Glutamatergic neuron (in vitro differentiated cells): ENCODE data around the gene TMEM198. TPM values are rescaled to one million over a fixed set of nuclear protein-coding genes. Genes with fewer than 3 reads are reported as not detected.

ENCODE experiments used
- DNase-seq: peaks from one replicate; pipeline ENCODE4 v3.0.0; 2022
- H3K27ac Mint-ChIP-seq: one replicate; pipeline ENCODE4 v1.8.0; 2020; ENCODE audit warnings: mild to moderate bottlenecking, mixed read lengths, inconsistent platforms; ENCODE audit not compliant: unreplicated experiment
- H3K27me3 Mint-ChIP-seq: one replicate; pipeline ENCODE4 v1.8.0; 2020; ENCODE audit warnings: mild to moderate bottlenecking, moderate library complexity, mixed read lengths, inconsistent platforms; ENCODE audit not compliant: unreplicated experiment
- H3K36me3 Mint-ChIP-seq: one replicate; pipeline ENCODE4 v1.8.0; 2020; ENCODE audit warnings: mild to moderate bottlenecking, mixed read lengths, inconsistent platforms; ENCODE audit not compliant: unreplicated experiment
- H3K4me1 Mint-ChIP-seq: one replicate; pipeline ENCODE4 v1.8.0; 2020; ENCODE audit warnings: mild to moderate bottlenecking, low read depth, mixed read lengths, inconsistent platforms; ENCODE audit not compliant: unreplicated experiment
- H3K4me3 Mint-ChIP-seq: one replicate; pipeline ENCODE4 v1.8.0; 2020; ENCODE audit warnings: mild to moderate bottlenecking, mixed read lengths, inconsistent platforms; ENCODE audit not compliant: unreplicated experiment
- H3K9me3 Mint-ChIP-seq: one replicate; pipeline ENCODE4 v1.8.0; 2020; ENCODE audit warnings: mild to moderate bottlenecking, moderate library complexity, mixed read lengths, inconsistent platforms; ENCODE audit not compliant: unreplicated experiment
- CTCF ChIP-seq: fragments of 200-600 bp; sonication (generic); IDR thresholded peaks from one replicate; pipeline ENCODE4 v1.5.0; 2021; ENCODE audit not compliant: partially characterized antibody, unreplicated experiment
- total RNA-seq: library from RNA; stranded (reverse); fragmentation: NEBNext Ultra II Directional; extraction: Animal tissue kit (Norgen Biotek cat#: 25700); gene quantifications from one replicate; pipeline ENCODE4 v1.2.1, GENCODE V29; 2021; ENCODE audit not compliant: unreplicated experiment

The TMEM198 gene
- total RNA-seq, 1 donor from 2014 or later, result 40.9 TPM

DNA sequence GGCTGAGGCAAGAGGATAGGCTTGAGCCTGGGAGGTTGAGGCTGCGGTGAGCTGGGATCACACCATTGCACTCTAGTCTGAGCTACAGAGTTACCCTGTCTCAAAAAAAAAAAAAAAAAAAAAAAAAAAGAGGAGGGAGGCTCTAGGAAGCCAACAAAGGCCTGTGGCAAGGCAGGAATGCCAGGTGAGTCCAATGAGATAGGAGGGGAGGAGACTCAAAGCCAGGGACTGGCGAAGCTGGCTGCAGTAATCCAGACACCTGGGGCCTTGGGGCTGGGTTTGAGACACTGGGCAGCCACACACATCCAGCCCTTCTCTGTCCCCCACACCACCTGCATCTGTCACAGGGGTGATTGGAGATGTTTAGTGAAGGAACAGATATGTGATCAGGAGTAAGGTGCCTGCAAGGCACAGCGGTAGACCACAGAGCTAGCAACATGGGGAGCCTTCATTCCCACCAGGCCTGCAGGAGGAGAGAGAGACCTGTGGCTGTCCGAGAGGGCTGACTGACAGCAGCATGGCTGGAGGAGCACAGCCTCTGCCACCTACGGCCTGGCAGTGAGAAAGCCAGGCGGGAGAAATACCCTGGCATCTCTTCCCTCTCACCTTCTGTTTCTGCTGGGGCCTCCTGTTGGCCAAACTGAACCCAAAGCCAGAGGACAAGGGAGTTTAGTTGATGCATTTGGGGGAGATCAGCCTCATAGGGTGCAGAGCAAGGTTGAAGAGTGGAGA, 9.7 kb upstream of the TMEM198 start:
- Mint-ChIP-seq H3K9me3 (peaks cover 9% of the 10 kb centered on the region), H3K36me3 (no peaks in the 10 kb centered on the region), H3K4me1 (peaks cover 17% of the 10 kb centered on the region), H3K4me3 (no peak overlapping the region), H3K27ac (no peak overlapping the region), H3K27me3 (peaks cover 11% of the 10 kb centered on the region)
- DNase-seq, result no peak
- TF ChIP-seq CTCF, result no peak

DNA sequence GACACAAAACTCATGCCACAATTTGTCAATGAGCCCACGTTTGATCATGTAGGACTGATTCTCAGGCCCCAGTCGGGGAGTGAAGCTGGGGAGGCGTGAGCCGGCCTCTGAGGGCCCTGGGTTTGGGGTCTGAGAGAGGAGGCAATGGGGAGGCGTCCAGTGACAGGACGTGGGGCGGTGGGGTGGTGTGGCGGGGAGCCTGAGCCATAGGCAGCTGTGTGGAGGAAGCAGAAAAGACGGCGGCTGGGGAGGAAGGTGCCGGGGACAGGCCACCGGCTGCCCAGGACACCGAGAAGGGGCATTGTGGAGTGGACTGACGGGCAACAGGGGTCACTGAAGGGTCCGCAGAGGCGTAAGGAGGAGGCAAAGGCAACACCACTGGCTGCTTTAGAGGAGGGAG, 7.4 kb upstream of the TMEM198 start:
- no peak overlapping the region for H3K27ac Mint-ChIP-seq
- peaks cover 25% of the 10 kb centered on the region for H3K4me1 Mint-ChIP-seq
- H3K27me3 Mint-ChIP-seq, result peaks cover 4% of the 10 kb centered on the region
- no peak for DNase-seq
- peaks cover 10% of the 10 kb centered on the region for H3K9me3 Mint-ChIP-seq
- no peak for TF ChIP-seq CTCF
- H3K4me3 Mint-ChIP-seq, result no peak overlapping the region
- no peaks in the 10 kb centered on the region for H3K36me3 Mint-ChIP-seq

DNA sequence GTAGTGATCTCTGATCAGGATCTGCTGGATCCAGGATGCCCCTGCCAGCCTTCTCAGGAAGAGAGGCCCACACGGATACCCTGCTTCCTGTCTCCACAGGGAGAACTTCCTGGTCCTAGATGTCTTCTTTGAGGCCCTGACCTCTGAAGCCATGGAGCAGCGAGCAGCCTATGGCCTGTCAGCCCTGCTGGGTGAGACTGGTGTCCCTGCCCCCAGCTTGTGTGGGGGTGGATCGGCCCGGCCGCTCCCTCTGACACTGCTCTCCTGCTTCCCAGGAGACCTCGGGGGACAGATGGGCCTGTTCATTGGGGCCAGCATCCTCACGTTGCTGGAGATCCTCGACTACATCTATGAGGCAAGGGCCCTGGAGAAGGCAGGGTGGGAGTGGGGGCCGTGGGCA, 6.9 kb upstream of the TMEM198 start:
- DNase-seq, result no peak
- Mint-ChIP-seq H3K36me3 (no peaks in the 10 kb centered on the region), H3K4me1 (peaks cover 25% of the 10 kb centered on the region), H3K27ac (peak overlapping the region; percentile 64), H3K27me3 (peaks cover 2% of the 10 kb centered on the region), H3K4me3 (no peak overlapping the region), H3K9me3 (peaks cover 10% of the 10 kb centered on the region)
- no peak for TF ChIP-seq CTCF

- Mint-ChIP-seq H3K9me3 (peaks cover 14% of the 10 kb centered on the region), H3K4me3 (no peak overlapping the region)
These were observed 6.0 kb upstream of the TMEM198 start for GRCh38 chr2:219537657-219538488.

More at GRCh38 chr2:219537657-219538488, 6.0 kb upstream of the TMEM198 start:
- Mint-ChIP-seq H3K27ac (no peak overlapping the region), H3K4me1 (peaks cover 30% of the 10 kb centered on the region), H3K27me3 (peaks cover 5% of the 10 kb centered on the region), H3K36me3 (no peaks in the 10 kb centered on the region)
- no peak for TF ChIP-seq CTCF
- DNase-seq, result peak; percentile 40
